Fibroblast of skin of right quadriceps (primary cell): Measurements from ENCODE around the gene AADAT.
"Not testable (repeated sequence)": the region's sequence is repeated elsewhere in the genome, so short reads cannot be mapped to it uniquely, and the experiment has no call there.

Source experiments
- DNase-seq: peaks from one replicate; pipeline ENCODE4 v3.0.0-alpha.2; 2013

The AADAT gene

GRCh38 chr4:170088716-170089115 lies 1.0 kb downstream of the AADAT start:
- DNase-seq, result no peak

DNA sequence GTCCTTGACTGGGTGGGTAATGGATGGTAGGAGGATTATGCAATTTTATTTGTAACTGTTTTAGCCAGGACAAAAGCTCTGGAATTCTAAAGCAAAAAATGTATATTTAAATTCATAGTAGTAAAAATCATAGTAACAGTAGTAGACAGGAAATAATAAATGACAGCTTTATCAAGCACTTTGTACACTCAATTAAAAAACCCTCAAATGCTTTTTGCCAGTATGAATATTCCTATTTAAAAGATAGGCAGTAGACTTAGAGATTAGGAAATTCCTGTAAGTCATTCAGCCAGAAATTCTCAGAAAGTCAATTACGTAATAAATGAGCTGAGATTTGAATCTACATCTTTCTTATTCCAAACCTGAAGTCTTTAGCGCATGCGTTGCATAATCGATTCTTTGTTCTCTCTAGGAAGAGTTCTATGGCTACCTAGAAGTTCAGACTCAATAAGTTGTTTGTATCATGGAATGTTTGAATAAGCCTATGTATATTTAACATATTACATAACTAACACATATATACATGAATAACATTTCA lies 2.5 kb downstream of the AADAT start:
- no peak for DNase-seq

DNA sequence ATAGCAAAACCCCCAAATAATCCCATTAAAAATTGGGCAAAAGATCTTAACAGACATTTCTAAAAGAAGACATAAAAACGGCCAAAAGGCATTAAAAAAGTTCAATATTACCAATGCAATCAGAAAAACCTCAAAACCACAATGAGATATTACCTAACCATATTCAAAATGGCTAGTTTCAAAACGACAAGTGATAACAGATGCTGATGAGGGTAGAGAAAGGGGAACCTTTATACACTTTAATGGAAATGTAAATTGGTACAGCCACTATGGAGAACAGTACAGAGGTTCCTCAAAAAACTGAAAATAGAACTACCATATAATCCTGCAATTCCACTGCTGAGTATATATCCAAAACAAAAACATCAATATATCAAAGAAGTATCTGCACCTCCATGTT lies 6.2 kb downstream of the AADAT start:
- DNase-seq, result no peak

DNA sequence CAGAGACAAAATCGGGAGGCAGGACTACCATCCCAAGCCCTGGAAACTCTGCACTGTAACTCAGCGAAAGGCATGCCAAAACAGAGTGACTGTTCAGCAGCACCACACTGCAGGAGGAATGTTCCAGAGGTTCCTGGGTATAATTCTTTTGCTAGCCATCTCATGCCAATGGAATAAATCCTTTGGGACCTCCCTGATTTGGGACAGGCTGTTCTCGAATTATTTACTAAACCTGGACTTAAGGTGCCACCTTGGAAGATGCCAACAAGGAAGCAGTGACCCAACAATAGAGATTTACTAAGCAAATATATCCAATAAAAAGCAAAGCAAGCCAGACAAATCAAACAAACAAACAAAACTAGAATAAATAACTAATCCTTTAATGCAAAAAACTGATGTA lies 9.3 kb downstream of the AADAT start:
- DNase-seq, result no peak

DNA sequence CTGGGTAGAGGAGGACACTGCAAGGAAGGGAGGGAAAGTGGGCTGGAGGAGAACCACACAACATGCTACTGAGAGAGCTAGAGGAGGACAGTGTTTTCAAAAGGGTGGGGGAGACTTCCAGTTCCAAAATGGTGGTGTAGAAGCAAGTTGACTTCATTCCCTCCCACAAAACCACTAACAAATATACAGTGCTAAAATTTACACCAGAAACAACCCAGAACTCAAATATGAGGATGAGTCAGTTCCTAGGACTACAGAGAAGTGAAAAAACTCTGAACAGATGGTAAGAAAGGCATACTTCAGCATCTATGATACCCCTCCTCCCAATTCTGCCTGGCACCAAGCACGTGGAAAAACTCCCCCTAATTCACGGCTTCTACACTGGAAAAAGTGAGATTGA lies 9.8 kb downstream of the AADAT start:
- DNase-seq, result peak; percentile 27

GRCh38 chr4:170071196-170071595 lies 18.6 kb downstream of the AADAT start:
- no peak for DNase-seq

DNA sequence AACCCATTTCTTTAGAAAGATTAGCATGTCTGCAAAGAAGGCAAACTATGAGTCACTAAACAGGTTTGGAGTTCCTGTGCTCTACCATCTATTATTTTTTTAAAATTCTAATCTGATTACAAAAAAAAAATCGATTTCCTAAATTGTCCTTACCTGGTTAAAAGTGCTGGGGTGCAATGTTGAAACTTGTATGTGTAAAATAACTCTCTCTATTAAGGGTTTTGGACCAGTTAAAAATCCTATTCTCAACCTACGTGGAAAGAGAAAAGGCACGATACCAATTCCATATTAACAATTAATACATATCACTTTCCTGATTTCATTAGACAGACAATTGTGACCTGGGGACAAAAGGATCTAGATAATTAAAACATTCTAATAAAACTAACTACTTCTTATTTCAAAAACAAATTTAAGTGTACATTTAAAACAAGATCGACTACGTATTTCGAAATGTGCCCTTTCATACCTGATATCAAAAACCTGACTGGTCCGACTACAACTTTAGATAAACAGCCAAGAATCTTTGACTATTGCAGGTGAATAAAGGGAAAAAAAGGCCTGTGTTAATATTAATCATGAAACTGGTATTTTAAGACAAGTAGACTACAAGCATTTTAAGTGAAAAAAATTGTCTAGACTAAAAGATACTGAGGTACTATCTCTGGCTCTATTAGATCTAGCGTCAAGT lies 21.2 kb downstream of the AADAT start:
- DNase-seq, result no peak

DNA sequence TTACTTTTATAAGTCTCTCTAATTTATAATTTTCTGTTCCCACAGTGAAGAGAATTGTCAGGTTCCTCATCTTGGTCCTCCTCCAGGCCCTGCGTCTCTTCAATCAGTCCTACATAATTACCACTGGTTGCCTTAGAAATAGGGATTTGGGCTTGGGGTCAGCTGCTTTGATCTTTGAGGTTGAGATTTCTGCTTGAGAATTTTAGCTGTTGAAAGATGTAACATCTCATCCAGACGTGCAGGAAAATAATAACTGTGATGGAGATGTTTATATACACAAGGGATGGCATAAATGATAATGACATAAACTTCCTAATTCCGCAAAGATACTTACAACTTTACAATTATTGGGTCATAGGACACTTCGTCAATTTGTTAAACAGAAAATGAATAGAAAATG lies 30.3 kb downstream of the AADAT start:
- no peak for DNase-seq

GRCh38 chr4:170058826-170059225 lies 30.9 kb downstream of the AADAT start:
- no peak for DNase-seq

DNA sequence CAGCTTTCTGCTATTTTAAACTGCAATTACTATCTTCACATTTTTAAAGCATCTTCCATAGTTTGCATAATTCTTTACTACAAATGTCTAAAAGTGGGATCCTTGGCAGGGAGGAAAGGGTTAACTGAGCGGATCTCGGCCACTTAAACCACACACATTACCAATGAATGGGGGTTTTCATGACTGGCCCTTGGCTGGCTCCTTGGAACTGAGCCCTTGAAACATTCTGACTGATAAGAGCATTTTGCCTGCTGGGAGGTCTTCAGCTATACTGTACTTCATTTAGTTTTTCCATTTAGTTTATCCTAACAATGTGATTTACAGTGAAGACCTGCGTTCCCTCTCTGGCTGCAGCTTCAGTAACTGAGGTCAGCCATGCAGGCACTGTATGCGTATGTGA lies 31.9 kb downstream of the AADAT start:
- DNase-seq, result no peak

- no peak for DNase-seq
Observed at GRCh38 chr4:170052919-170053318, 36.8 kb downstream of the AADAT start.

DNA sequence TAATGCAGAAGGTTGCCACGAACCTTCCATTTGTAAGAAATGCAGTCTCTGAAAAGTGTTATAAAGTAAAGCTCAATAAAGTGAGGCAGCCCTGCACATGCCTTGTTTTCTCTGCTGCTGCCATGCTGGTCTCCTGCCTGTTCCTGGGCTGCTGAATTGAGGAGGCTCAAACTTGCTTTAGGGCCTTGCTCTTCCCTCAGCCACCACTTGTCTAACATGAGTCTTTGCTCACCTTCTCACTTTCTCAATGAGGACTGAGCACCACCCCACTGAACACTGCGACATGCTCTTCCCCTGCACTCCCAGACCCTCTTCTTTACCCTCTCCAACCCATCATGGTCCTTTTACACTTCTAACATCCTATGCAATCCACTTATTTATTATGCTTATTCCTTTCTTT lies 38.4 kb downstream of the AADAT start:
- DNase-seq, result no peak

DNA sequence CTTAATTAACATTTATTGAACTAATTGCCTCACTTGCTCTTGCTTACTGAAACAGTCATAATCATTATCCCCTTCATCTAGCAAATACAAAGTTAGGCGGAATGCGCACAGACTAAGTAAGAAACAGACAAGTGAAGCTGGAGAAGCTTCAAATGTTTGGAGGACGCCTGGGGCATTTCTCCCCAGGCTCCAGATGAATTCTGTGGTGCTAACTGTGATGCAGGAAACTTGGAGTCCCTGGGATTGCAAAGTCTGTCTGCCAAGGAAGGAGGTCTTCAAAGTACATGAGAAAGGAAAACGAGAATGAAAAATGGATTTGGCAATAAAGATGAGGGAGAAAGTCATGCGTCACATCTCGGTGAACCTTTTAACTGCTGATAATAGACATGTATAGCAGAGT lies 40.0 kb downstream of the AADAT start:
- no peak for DNase-seq

DNA sequence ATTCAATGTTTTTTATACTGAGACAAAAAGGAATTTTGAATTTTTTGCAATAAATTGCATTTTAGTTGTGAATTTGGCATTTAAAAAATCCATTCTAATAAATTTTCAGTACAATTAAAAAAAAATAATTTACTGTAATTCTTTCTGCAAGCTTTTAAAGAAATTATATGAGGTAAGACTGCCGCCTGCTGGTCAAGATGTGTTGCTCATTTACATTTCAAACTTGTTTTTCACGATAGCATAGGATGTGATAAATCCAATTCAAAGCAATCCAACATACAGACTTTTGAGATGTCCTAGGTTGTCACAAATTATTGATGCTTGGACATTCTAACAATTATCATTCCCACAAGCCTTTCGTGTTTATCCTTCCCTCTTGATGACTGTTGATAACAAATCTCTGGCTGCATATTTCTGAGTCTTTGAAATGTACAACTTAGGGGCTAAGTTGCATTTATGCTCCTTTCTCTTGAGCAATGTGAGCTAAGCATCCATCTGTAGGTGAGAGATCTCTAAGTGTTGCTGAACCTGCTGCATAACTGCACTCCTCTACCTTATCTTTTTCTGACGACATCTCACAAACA lies 41.9 kb downstream of the AADAT start:
- peak; percentile 63 for DNase-seq

DNA sequence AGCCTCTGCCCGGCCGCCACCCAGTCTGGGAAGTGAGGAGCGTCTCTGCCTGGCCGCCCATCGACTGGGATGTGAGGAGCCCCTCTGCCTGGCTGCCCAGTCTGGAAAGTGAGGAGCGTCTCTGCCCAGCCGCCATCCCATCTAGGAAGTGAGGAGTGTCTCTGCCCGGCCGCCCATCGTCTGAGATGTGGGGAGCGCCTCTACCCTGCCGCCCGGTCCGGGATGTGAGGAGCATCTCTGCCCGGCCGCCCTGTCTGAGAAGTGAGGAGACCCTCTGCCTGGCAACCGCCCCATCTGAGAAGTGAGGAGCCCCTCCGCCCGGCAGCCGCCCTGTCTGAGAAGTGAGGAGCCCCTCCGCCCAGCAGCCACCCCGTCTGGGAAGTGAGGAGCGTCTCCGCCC lies 43.6 kb downstream of the AADAT start:
- not testable (repeated sequence) for DNase-seq

GRCh38 chr4:170040031-170040680 lies 49.6 kb downstream of the AADAT start:
- DNase-seq, result no peak

DNA sequence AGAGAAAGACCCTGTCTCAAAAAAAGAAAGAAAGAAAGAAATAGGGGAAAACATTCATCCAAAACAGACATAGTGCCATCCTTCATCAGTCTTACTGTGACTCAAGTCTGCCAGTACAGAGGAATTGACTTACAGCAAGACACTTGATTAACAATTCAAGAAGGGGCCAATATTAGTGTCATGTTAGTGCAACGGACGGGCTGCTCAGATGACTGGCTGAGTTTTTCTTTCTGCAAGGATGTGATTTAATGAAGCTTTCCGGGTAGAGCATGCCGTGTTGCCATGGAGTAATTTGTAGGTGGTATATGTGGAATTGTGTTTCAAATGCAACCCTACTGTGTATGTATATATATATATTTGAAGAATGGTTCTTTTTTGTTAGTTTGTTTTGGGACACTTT lies 51.0 kb downstream of the AADAT start:
- DNase-seq, result no peak

DNA sequence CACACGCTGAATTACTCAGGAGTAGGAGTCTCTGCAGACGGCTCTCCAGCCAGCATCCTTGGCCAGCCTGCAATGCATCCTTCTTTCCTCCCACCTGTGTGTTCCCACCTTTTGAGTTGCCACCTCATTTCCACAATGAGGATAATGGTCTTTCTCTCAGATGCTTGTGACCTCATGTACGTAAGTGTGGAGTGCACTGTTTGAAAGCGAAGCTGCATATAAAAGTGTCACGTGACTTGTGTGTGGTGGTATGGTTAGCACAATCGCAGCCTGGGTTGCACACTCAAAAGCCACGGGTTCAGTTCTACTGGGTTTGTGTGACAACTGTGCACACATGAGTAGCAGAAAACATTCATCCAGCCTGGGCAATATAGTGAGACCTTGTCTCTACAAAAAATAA lies 51.5 kb downstream of the AADAT start:
- DNase-seq, result no peak

DNA sequence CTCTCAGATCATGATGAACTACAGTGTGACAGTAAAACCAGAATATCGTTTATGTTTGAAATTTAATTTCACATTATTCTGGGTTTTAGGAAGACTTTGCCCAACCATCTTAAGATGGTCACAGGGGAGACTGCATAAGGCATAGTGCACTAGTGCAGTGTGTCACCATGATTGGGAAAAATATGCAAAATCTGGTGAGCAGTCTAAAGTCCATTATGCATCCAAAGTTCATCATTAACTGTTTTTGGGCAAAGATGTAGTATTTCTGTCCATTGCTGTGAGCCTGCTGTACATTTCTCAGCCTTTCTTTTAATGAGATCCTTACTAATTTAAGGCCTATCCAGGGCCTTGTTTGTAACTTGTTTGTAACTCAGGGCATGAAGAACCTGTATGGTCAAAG lies 52.3 kb downstream of the AADAT start:
- no peak for DNase-seq

GRCh38 chr4:170035845-170036244 lies 53.9 kb downstream of the AADAT start:
- no peak for DNase-seq

DNA sequence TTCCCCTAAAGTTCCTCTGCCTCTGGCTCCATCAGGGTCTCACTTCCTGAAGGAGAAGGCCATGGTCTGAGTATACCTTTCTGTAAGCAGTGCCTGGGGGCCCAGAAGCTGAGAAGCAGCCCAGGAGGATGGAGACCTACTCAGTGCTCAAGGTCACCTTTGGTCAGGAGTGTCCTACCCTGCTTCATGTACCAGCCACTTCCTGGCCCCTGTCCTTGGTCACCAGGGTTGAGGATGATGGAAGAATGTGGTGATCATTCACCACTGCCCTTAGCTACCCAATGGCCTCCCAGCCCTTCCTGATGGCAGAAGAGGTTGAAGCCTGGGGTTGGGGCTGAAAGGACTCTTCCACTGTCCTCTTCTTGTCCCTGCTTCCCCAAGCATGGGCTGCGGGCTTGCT lies 54.5 kb downstream of the AADAT start:
- DNase-seq, result no peak

- DNase-seq, result no peak
Observed at GRCh38 chr4:170033999-170034398, 55.8 kb downstream of the AADAT start.

DNA sequence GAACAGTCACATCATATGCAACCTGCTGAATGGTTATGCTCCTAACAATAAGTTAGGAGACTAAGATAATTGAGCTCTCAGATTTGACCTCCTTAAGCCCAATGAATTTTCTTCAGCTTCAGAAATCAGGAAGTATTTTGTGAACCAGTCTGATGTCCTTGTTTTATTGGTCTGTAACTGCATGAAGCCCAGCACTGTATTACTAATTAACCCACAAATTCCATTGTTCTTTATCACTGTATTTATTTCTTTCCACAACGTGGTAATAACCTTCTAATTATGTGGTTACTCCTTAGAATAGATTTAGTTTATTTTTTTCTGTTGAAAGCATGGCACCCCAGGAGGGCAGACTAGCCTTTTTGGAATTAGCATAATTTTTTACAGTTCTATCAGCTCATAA lies 59.6 kb downstream of the AADAT start:
- DNase-seq, result peak; percentile 41

DNA sequence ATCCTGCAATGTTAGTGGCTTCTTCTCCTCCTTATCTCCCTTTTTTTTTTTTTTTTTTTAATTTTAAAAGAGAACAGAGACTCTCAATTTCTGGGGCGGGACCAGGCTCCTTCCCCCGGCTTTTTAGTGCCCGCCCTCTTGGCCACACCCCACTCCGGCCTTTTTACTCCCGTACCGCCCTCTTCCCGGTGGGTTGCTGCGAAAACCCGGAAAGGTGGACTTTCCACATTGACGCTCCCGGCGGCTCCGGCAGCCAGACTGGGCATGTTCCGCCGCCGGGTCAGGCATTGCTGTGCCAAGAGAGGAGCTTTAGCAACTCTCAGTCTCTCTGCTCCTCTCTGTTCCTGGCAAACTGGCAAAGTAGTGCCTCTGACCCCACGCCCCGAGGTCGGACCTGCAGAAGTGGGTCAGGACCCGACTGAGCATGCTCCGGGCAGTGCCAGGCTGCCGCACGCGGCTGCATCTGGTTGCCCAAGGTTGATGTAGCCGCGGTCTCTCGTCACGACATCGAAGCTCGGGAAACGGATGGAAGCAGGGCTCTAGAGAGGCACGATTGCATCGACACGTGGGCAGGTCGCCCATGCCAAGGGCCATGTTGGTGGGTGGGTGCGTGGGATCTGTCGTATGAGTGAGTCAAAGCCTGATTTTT lies 62.5 kb downstream of the AADAT start:
- peak; percentile 97 for DNase-seq
